CD4-positive, alpha-beta memory T cell (primary cell): ENCODE data around the gene RYK. TPM values are rescaled to one million over a fixed set of nuclear protein-coding genes. Genes with fewer than 3 reads are reported as not detected.
"Not testable (repeated sequence)": the region's sequence is repeated elsewhere in the genome, so short reads cannot be mapped to it uniquely, and the experiment has no call there.

Source experiments
- CTCF ChIA-PET: fragments of 350-600 bp; sonication (Branson Sonifier 250); formaldehyde crosslinking; loops from one replicate; lab custom pipeline; 2021; ENCODE audit warnings: inconsistent platforms; ENCODE audit not compliant: partially characterized antibody; lab: Charles Lee
- POLR2A ChIA-PET: fragments of 350-600 bp; sonication (Branson Sonifier 250); formaldehyde crosslinking; loops from one replicate; lab custom pipeline; 2021; ENCODE audit not compliant: partially characterized antibody; lab: Charles Lee
- DNase-seq, 5 donors: peaks; one replicate each; pipeline versions ENCODE4 v3.0.0 to v3.0.0-alpha.2; 2020 to 2022; ENCODE audit warnings: mixed read lengths in 1 of 5
- H3K27ac ChIP-seq: one replicate; pipeline ENCODE4 v1.7.0; 2013; ENCODE audit warnings: low read depth, low read length
- H3K27me3 ChIP-seq: 2 replicates; pipeline ENCODE4 v1.7.0; 2013; ENCODE audit warnings: mild to moderate bottlenecking, low read length, moderate library complexity; ENCODE audit not compliant: insufficient read depth
- H3K36me3 ChIP-seq: 2 replicates; pipeline ENCODE4 v1.7.0; 2013; ENCODE audit warnings: mild to moderate bottlenecking, low read length, moderate library complexity; ENCODE audit not compliant: insufficient read depth
- H3K4me1 ChIP-seq: 2 replicates; pipeline ENCODE4 v1.7.0; 2013; ENCODE audit warnings: mild to moderate bottlenecking, low read length, moderate library complexity; ENCODE audit not compliant: insufficient read depth
- H3K4me3 ChIP-seq, 2 donors: one replicate each; pipeline ENCODE4 v1.7.0; 2013; ENCODE audit warnings: low read length in 2 of 2, mild to moderate bottlenecking in 1 of 2
- H3K9me3 ChIP-seq, 2 donors: one replicate each; pipeline ENCODE4 v1.7.0; 2013; ENCODE audit warnings: low read length in 2 of 2, control low read depth in 1 of 2; ENCODE audit not compliant: control insufficient read depth in 1 of 2
- H3K27ac Mint-ChIP-seq, 7 donors: one replicate each; pipeline ENCODE4 v1.8.0; 2020 to 2021; ENCODE audit warnings: mixed read lengths in 7 of 7, mild to moderate bottlenecking in 6 of 7, inconsistent platforms in 3 of 7, moderate library complexity in 3 of 7
- H3K27me3 Mint-ChIP-seq, 2 donors: one replicate each; pipeline ENCODE4 v1.8.0; 2020 to 2021; ENCODE audit warnings: mixed read lengths in 2 of 2
- H3K36me3 Mint-ChIP-seq, 2 donors: one replicate each; pipeline ENCODE4 v1.8.0; 2020 to 2021; ENCODE audit warnings: mixed read lengths in 2 of 2, inconsistent platforms in 1 of 2, mild to moderate bottlenecking in 1 of 2
- H3K4me1 Mint-ChIP-seq, 4 donors: one replicate each; pipeline ENCODE4 v1.8.0; 2020 to 2021; ENCODE audit warnings: mixed read lengths in 4 of 4, mild to moderate bottlenecking in 1 of 4
- H3K4me3 Mint-ChIP-seq, 8 donors: one replicate each; pipeline ENCODE4 v1.8.0; 2020 to 2021; ENCODE audit warnings: mixed read lengths in 8 of 8, mild to moderate bottlenecking in 7 of 8, moderate library complexity in 6 of 8, inconsistent platforms in 3 of 8
- H3K9me3 Mint-ChIP-seq, 8 donors: one replicate each; pipeline ENCODE4 v1.8.0; 2020 to 2021; ENCODE audit warnings: mixed read lengths in 8 of 8, mild to moderate bottlenecking in 5 of 8, inconsistent platforms in 3 of 8, moderate library complexity in 1 of 8
- intact Hi-C: fragments of 100-400 bp; cut with micrococcal nuclease; formaldehyde crosslinking; loops from one replicate; pipeline ENCODE4 v1.15.1; 2023
- polyA plus RNA-seq, 2 donors: library from polyadenylated mRNA; unstranded; fragments of 300-500 nt; fragmentation: Illumina TruSeq; gene quantifications; one replicate each; pipeline ENCODE4 v1.2.3, GENCODE V29; 2021
- total RNA-seq, 2 experiments: library from RNA; stranded (reverse); gene quantifications; one replicate each; pipeline ENCODE4 v1.2.3, GENCODE V29; 2021

Gene RYK
- total and polyA plus RNA-seq, 4 experiments from 2014 or later = 4.8 to 47.9 (median 27.3) TPM

GRCh38 chr3:134279466-134279865 is 28.8 kb upstream of the RYK start:
- CTCF ChIA-PET = interaction anchor here (0.8 kb wide), 1 partner anchor 67 kb away, joined by 3 read pairs; no protein-coding TSS in a partner anchor
- H3K27ac ChIP-seq = no peak overlapping the region
- POLR2A ChIA-PET = interaction anchor here (1.6 kb wide), 1 partner anchor 15 kb away, joined by 3 read pairs; no protein-coding TSS in a partner anchor

DNA sequence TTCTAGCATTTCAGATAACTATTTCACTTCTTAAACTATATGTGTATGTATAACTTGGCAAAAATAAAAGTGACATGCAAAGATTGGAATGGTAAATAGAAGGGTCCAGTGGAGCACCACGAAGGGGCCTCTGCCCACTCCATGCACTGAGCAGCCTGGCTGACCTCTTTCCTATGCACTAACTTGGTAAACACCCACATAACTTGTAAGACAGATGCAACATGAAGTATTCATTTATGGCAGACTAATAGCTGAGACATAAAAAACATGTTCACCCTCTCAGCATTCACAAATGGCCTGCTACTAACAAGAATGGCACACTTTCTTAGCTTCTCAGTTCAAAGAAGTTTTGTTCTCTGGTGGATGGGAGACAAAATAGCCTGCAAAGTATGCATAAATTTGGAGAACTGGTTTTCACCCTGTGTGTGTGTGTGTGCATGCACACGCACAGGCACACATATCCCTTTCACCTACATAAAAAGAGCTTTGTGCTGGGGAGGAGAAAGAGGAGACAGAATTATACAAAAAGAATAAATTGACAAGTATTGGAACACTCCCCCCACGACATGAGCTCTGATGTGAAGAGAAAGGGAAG is 26.5 kb upstream of the RYK start:
- no peaks in the 10 kb centered on the region for H3K9me3 ChIP-seq
- POLR2A ChIA-PET = no interaction called here
- peaks cover 0 to 4% (median 0%) of the 10 kb centered on the region in 8 donors for H3K9me3 Mint-ChIP-seq
- no peak for DNase-seq
- H3K4me3 Mint-ChIP-seq = no peak overlapping the region
- no peaks in the 10 kb centered on the region for H3K4me1 Mint-ChIP-seq
- H3K27ac ChIP-seq = no peak overlapping the region
- no peak overlapping the region for H3K27ac Mint-ChIP-seq
- intact Hi-C loops = no loop called here
- CTCF ChIA-PET = no interaction called here
- no peaks in the 10 kb centered on the region for H3K36me3 Mint-ChIP-seq
- no peaks in the 10 kb centered on the region for H3K36me3 ChIP-seq
- H3K27me3 ChIP-seq = no peaks in the 10 kb centered on the region
- peaks cover 18 to 39% of the 10 kb centered on the region in 2 donors for H3K27me3 Mint-ChIP-seq
- no peak overlapping the region for H3K4me3 ChIP-seq
- H3K4me1 ChIP-seq = no peaks in the 10 kb centered on the region

More at GRCh38 chr3:134279466-134279865, 28.8 kb upstream of the RYK start:
- Histone ChIP-seq H3K27me3 (no peaks in the 10 kb centered on the region), H3K4me1 (no peaks in the 10 kb centered on the region), H3K36me3 (no peaks in the 10 kb centered on the region), H3K4me3 (no peak overlapping the region), H3K9me3 (no peaks in the 10 kb centered on the region)
- Mint-ChIP-seq H3K36me3 (peaks cover 0 to 3% of the 10 kb centered on the region in 2 donors), H3K27me3 (peaks cover 4 to 22% of the 10 kb centered on the region in 2 donors), H3K4me3 (no peak overlapping the region), H3K27ac (no peak overlapping the region), H3K4me1 (no peaks in the 10 kb centered on the region), H3K9me3 (peaks cover 0 to 4% (median 0%) of the 10 kb centered on the region in 8 donors)
- intact Hi-C loops = no loop called here
- DNase-seq = no peak

- Mint-ChIP-seq H3K36me3 (no peaks in the 10 kb centered on the region), H3K4me3 (no peak overlapping the region), H3K27ac (no peak overlapping the region), H3K9me3 (no peaks in the 10 kb centered on the region), H3K4me1 (no peaks in the 10 kb centered on the region), H3K27me3 (peaks cover 15 to 42% of the 10 kb centered on the region in 2 donors)
- Histone ChIP-seq H3K4me1 (no peaks in the 10 kb centered on the region), H3K27ac (no peak overlapping the region), H3K9me3 (no peaks in the 10 kb centered on the region), H3K27me3 (no peaks in the 10 kb centered on the region), H3K4me3 (no peak overlapping the region), H3K36me3 (no peaks in the 10 kb centered on the region)
- DNase-seq = no peak
- intact Hi-C loops = no loop called here
- CTCF ChIA-PET = interaction anchor here (0.7 to 1.0 kb wide), 2 partner anchors 13 to 198 kb away, joined by 3 read pairs; no protein-coding TSS in a partner anchor
- POLR2A ChIA-PET = no interaction called here
These were observed 25.4 kb upstream of the RYK start for GRCh38 chr3:134276086-134276485.

DNA sequence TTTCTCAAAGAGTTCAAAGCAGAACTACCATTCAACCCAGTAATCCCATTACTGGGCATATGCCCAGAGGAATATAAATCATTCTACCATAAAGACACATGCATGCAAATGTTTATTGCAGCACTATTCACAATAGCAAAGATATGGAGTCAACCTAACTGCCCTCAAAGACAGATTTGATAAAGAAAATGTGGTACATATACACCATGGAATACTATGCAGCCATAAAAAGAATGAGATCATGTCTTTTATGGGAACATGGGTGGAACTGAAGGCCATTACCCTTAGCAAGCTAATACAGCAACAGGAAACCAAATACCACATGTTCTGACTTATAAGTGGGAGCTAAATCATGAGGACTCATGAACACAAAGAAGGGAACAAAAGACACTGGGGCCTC is 24.5 kb upstream of the RYK start:
- CTCF ChIA-PET, H3K27ac Mint-ChIP-seq, H3K9me3 ChIP-seq, H3K27ac ChIP-seq, H3K4me3 Mint-ChIP-seq, H3K4me3 ChIP-seq, DNase-seq, H3K9me3 Mint-ChIP-seq, H3K36me3 Mint-ChIP-seq, intact Hi-C loops, H3K36me3 ChIP-seq, H3K27me3 ChIP-seq, H3K4me1 ChIP-seq, POLR2A ChIA-PET, H3K4me1 Mint-ChIP-seq: not testable (repeated sequence)
- H3K27me3 Mint-ChIP-seq = peaks cover 16 to 45% of the 10 kb centered on the region in 2 donors

GRCh38 chr3:134274571-134274970 is 23.9 kb upstream of the RYK start:
- ChIA-PET CTCF (no interaction called here), POLR2A (no interaction called here)
- Histone ChIP-seq H3K27ac (no peak overlapping the region), H3K4me3 (no peak overlapping the region), H3K36me3 (no peaks in the 10 kb centered on the region), H3K9me3 (no peaks in the 10 kb centered on the region), H3K4me1 (no peaks in the 10 kb centered on the region), H3K27me3 (no peaks in the 10 kb centered on the region)
- intact Hi-C loops = no loop called here
- no peak for DNase-seq
- H3K9me3 Mint-ChIP-seq = no peaks in the 10 kb centered on the region
- H3K27ac Mint-ChIP-seq = no peak overlapping the region
- H3K4me1 Mint-ChIP-seq = no peaks in the 10 kb centered on the region
- H3K4me3 Mint-ChIP-seq = no peak overlapping the region
- H3K36me3 Mint-ChIP-seq = no peaks in the 10 kb centered on the region
- peaks cover 16 to 45% of the 10 kb centered on the region in 2 donors for H3K27me3 Mint-ChIP-seq

DNA sequence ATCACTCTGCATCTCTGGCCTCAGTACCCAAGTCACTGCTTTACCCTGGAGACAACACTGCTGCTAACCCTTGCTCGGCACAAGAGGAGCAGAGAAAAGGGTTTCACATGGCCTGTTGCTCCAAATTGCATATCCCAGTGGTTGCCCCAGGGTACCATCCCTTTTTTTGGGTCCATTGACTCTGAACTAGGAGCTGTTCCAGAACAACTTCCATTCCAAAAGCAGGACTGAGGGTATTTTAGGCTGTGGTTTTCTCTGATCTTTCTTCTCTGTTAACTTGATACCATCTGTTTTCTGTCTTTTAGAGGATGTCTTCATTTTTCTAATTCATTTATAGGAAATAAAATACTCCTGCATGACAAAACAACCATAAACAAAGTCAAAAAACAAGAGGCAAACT is 17.3 kb upstream of the RYK start:
- POLR2A ChIA-PET = no interaction called here
- H3K27me3 ChIP-seq = no peaks in the 10 kb centered on the region
- no peak overlapping the region for H3K4me3 ChIP-seq
- intact Hi-C loops = no loop called here
- H3K9me3 ChIP-seq = no peaks in the 10 kb centered on the region
- no peak overlapping the region for H3K27ac ChIP-seq
- Mint-ChIP-seq H3K27ac (no peak overlapping the region), H3K4me1 (no peaks in the 10 kb centered on the region), H3K4me3 (no peak overlapping the region), H3K27me3 (peaks cover 20 to 22% of the 10 kb centered on the region in 2 donors), H3K36me3 (no peaks in the 10 kb centered on the region), H3K9me3 (peaks cover 0 to 3% (median 0%) of the 10 kb centered on the region in 8 donors)
- no peaks in the 10 kb centered on the region for H3K4me1 ChIP-seq
- CTCF ChIA-PET = interaction anchor here (0.6 kb wide), 1 partner anchor 21 kb away, joined by 3 read pairs; no protein-coding TSS in a partner anchor
- no peak for DNase-seq
- no peaks in the 10 kb centered on the region for H3K36me3 ChIP-seq

DNA sequence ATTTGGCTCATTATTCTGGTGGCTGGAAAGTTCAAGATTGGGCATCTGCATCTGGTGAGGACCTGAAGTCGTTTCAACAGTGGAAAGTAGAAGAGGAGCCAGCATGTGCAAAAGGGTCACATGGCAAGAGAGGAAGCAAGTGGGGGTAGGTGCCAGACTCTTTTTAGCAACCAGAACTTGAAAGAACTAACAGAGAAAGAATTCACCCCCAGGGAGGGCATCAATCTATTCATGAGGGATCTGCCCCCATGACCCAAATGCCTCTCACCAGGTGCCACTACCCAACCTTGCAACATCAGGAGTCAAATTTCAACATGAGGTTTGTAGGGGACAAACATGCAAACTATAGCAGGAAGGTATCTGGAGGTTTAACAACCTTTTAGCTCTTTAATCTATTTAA is 10.3 kb upstream of the RYK start:
- CTCF ChIA-PET = no interaction called here
- peaks cover 0 to 2% (median 0%) of the 10 kb centered on the region in 8 donors for H3K9me3 Mint-ChIP-seq
- Histone ChIP-seq H3K27me3 (no peaks in the 10 kb centered on the region), H3K9me3 (no peaks in the 10 kb centered on the region), H3K4me3 (no peak overlapping the region), H3K27ac (no peak overlapping the region), H3K4me1 (no peaks in the 10 kb centered on the region), H3K36me3 (no peaks in the 10 kb centered on the region)
- no peaks in the 10 kb centered on the region for H3K36me3 Mint-ChIP-seq
- peak overlapping the region in 1 of 7 donors; percentile 60 for H3K27ac Mint-ChIP-seq
- intact Hi-C loops = no loop called here
- POLR2A ChIA-PET = no interaction called here
- H3K4me1 Mint-ChIP-seq = peaks cover 0 to 4% (median 2%) of the 10 kb centered on the region in 4 donors
- H3K4me3 Mint-ChIP-seq = no peak overlapping the region
- H3K27me3 Mint-ChIP-seq = peaks cover 3 to 24% of the 10 kb centered on the region in 2 donors
- DNase-seq = no peak
